NB4 (cell line): ENCODE results near the gene DENND5B.
"Not testable (repeated sequence)": the region's sequence is repeated elsewhere in the genome, so short reads cannot be mapped to it uniquely, and the experiment has no call there.

Source experiments
- DNase-seq: peaks from one replicate; pipeline ENCODE4 v3.0.0; 2010; ENCODE audit warnings: low read depth
- H3K4me3 ChIP-seq: one replicate; pipeline ENCODE4 v1.5.1; 2011; ENCODE audit warnings: mild to moderate bottlenecking, low read depth, low read length, moderate library complexity
- CTCF ChIP-seq: IDR thresholded peaks from one replicate; pipeline ENCODE4 v1.5.1; 2012; ENCODE audit warnings: low read depth, low read length
- MAX ChIP-seq: IDR thresholded peaks from 2 replicates; pipeline ENCODE4 v1.6.1; 2011; ENCODE audit warnings: low read depth, low read length
- MYC ChIP-seq: IDR thresholded peaks from 2 replicates; pipeline ENCODE4 v1.6.1; 2011; ENCODE audit warnings: low read depth, low read length
- POLR2A ChIP-seq: IDR thresholded peaks from 2 replicates; pipeline ENCODE4 v1.6.1; 2011; ENCODE audit warnings: mild to moderate bottlenecking; ENCODE audit not compliant: insufficient read length; ENCODE audit errors: extremely low read depth

The DENND5B gene

GRCh38 chr12:31582155-31582554 lies 8.8 kb downstream of the DENND5B start:
- no peak overlapping the region for H3K4me3 ChIP-seq
- TF ChIP-seq POLR2A (no peak), MYC (no peak), MAX (no peak)
- DNase-seq, result no peak

- TF ChIP-seq MAX (no peak), MYC (no peak), POLR2A (no peak), CTCF (no peak)
- no peak for DNase-seq
- no peak overlapping the region for H3K4me3 ChIP-seq
Measured at GRCh38 chr12:31578632-31579031, 12.3 kb downstream of the DENND5B start.

- H3K4me3 ChIP-seq, result no peak overlapping the region
- DNase-seq, result peak; percentile 70
- TF ChIP-seq MYC (no peak), MAX (no peak), CTCF (no peak), POLR2A (no peak)
Measured at GRCh38 chr12:31574803-31575575, 15.9 kb downstream of the DENND5B start.

- not testable (repeated sequence) for DNase-seq, H3K4me3 ChIP-seq
Measured at GRCh38 chr12:31574367-31574766, 16.6 kb downstream of the DENND5B start.

- no peak overlapping the region for H3K4me3 ChIP-seq
- no peak for DNase-seq
- no peak for TF ChIP-seq MAX
- no peak for TF ChIP-seq CTCF
- TF ChIP-seq MYC, result no peak
- no peak for TF ChIP-seq POLR2A
Measured at GRCh38 chr12:31572900-31573600, 17.9 kb downstream of the DENND5B start.

- no peak for DNase-seq
- TF ChIP-seq CTCF, result no peak
- no peak for TF ChIP-seq MAX
- TF ChIP-seq MYC, result no peak
- H3K4me3 ChIP-seq, result no peak overlapping the region
Measured at GRCh38 chr12:31570880-31571279, 20.1 kb downstream of the DENND5B start.

GRCh38 chr12:31569517-31569916 lies 21.4 kb downstream of the DENND5B start:
- H3K4me3 ChIP-seq, DNase-seq: not testable (repeated sequence)

GRCh38 chr12:31568498-31568897 lies 22.4 kb downstream of the DENND5B start:
- no peak overlapping the region for H3K4me3 ChIP-seq
- no peak for DNase-seq

More at GRCh38 chr12:31568498-31568897, 22.4 kb downstream of the DENND5B start:
- TF ChIP-seq CTCF, result no peak
- TF ChIP-seq MYC, result no peak
- no peak for TF ChIP-seq POLR2A
- no peak for TF ChIP-seq MAX
